ENCODE data around the gene VSTM4.

VSTM4 gene

GRCh38 chr10:49117376-49118070 lies 2.2 kb upstream of the VSTM4 start:
- Histone ChIP-seq H3K4me1 (ENCODE audit: control insufficient read depth in 1 of 2, insufficient read depth in 2 of 2, low read length in 2 of 2) (no peaks in the 10 kb centered on the region), H3K9ac (ENCODE audit: low read depth in 1 of 2, low read length in 2 of 2) (no peak overlapping the region), H3K27me3 (ENCODE audit: control insufficient read depth in 1 of 2, insufficient read depth in 2 of 2, low read length in 2 of 2) (peaks cover 9 to 22% of the 10 kb centered on the region in 2 donors), H3K36me3 (ENCODE audit: control insufficient read depth in 1 of 2, insufficient read depth in 2 of 2, low read length in 2 of 2) (no peaks in the 10 kb centered on the region), H3K4me3 (ENCODE audit: low read depth in 1 of 2, low read length in 2 of 2) (no peak overlapping the region), H3K9me3 (ENCODE audit: control insufficient read depth in 1 of 2, low read length in 2 of 2) (no peaks in the 10 kb centered on the region), H3K27ac (ENCODE audit: low read depth, low read length) (no peak overlapping the region)

DNA sequence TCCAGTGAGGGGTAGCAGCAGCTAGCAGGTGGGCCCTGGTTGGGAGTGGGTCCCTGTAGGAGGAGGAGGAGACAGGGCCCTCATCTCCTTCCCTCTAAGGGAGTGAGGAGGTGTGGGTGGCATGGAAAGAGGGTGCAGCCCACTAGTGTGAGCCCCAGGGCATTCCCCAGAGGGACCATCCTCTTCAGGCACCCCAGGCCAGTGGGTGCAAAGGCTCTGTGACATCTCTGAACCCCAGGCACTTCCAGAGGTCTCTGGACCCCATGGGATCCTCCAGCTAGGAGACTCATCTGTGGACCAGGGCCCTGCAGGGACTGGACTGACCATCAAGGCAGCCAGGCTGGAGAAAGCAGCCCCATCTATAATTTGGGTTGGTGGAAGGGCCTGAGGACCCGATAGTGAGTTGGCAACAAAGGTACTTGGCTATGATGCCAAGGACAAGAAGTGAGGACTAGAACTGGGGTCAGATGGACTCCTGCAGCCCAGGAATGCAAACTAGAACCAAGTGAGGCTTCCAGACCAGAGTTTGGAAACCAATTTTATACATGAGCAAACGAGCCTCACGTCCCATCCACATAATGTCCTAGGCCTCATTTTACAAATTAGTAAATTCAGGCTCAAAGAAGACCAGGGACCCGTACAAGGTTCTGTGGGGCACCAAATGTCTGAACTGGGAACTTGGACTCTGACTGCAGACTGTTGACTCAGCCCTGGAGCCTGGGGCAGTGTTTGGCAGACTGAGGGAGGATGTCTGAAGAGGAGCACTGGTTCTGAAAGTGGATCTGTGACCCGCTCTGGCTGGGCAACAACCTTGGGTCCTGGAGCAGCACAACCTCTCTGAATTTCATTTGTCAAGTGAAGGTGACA lies 1.4 kb upstream of the VSTM4 start:
- H3K27me3 ChIP-seq (ENCODE audit: control insufficient read depth in 1 of 2, insufficient read depth in 2 of 2, low read length in 2 of 2), result peaks cover 9 to 22% of the 10 kb centered on the region in 2 donors
- H3K9me3 ChIP-seq (ENCODE audit: control insufficient read depth in 1 of 2, low read length in 2 of 2), result no peaks in the 10 kb centered on the region
- H3K27ac ChIP-seq (ENCODE audit: low read depth, low read length), result no peak overlapping the region
- H3K4me1 ChIP-seq (ENCODE audit: control insufficient read depth in 1 of 2, insufficient read depth in 2 of 2, low read length in 2 of 2), result no peaks in the 10 kb centered on the region
- H3K9ac ChIP-seq (ENCODE audit: low read depth in 1 of 2, low read length in 2 of 2), result no peak overlapping the region
- no peaks in the 10 kb centered on the region for H3K36me3 ChIP-seq (ENCODE audit: control insufficient read depth in 1 of 2, insufficient read depth in 2 of 2, low read length in 2 of 2)
- no peak overlapping the region for H3K4me3 ChIP-seq (ENCODE audit: low read depth in 1 of 2, low read length in 2 of 2)

- peaks cover 0 to 4% of the 10 kb centered on the region in 2 donors for H3K4me1 ChIP-seq (ENCODE audit: control insufficient read depth in 1 of 2, insufficient read depth in 2 of 2, low read length in 2 of 2)
- H3K9ac ChIP-seq (ENCODE audit: low read depth in 1 of 2, low read length in 2 of 2), result no peak overlapping the region
- peaks cover 9 to 22% of the 10 kb centered on the region in 2 donors for H3K27me3 ChIP-seq (ENCODE audit: control insufficient read depth in 1 of 2, insufficient read depth in 2 of 2, low read length in 2 of 2)
- H3K4me3 ChIP-seq (ENCODE audit: low read depth in 1 of 2, low read length in 2 of 2), result no peak overlapping the region
- no peak overlapping the region for H3K27ac ChIP-seq (ENCODE audit: low read depth, low read length)
- no peaks in the 10 kb centered on the region for H3K36me3 ChIP-seq (ENCODE audit: control insufficient read depth in 1 of 2, insufficient read depth in 2 of 2, low read length in 2 of 2)
- H3K9me3 ChIP-seq (ENCODE audit: control insufficient read depth in 1 of 2, low read length in 2 of 2), result no peaks in the 10 kb centered on the region
Measured at GRCh38 chr10:49115796-49116508, 630 bp upstream of the VSTM4 start.

DNA sequence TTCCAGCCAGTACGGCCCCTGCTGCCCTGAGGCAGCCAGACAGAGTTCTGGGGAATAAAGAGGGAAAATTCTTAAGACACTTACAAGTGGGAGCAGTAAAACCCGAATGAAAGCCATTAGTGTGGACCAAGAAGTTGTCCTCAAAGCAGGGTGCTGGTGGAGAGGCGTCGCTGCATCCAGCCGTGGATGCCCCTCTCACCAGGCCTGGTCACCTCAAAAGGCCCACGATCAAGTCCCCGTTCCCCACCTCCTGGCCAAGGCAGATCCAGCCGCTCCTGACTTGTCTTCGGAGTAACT lies 656 bp downstream of the VSTM4 start:
- Histone ChIP-seq H3K9ac (ENCODE audit: low read depth in 1 of 2, low read length in 2 of 2) (no peak overlapping the region), H3K4me3 (ENCODE audit: low read depth in 1 of 2, low read length in 2 of 2) (peak overlapping the region; percentile 59 to 60), H3K27me3 (ENCODE audit: control insufficient read depth in 1 of 2, insufficient read depth in 2 of 2, low read length in 2 of 2) (peaks cover 5 to 22% of the 10 kb centered on the region in 2 donors), H3K9me3 (ENCODE audit: control insufficient read depth in 1 of 2, low read length in 2 of 2) (no peaks in the 10 kb centered on the region), H3K36me3 (ENCODE audit: control insufficient read depth in 1 of 2, insufficient read depth in 2 of 2, low read length in 2 of 2) (no peaks in the 10 kb centered on the region), H3K4me1 (ENCODE audit: control insufficient read depth in 1 of 2, insufficient read depth in 2 of 2, low read length in 2 of 2) (peaks cover 0 to 4% of the 10 kb centered on the region in 2 donors), H3K27ac (ENCODE audit: low read depth, low read length) (no peak overlapping the region)

- Histone ChIP-seq H3K4me3 (ENCODE audit: low read depth in 1 of 2, low read length in 2 of 2) (no peak overlapping the region), H3K27ac (ENCODE audit: low read depth, low read length) (no peak overlapping the region), H3K9ac (ENCODE audit: low read depth in 1 of 2, low read length in 2 of 2) (no peak overlapping the region), H3K9me3 (ENCODE audit: control insufficient read depth in 1 of 2, low read length in 2 of 2) (no peaks in the 10 kb centered on the region), H3K36me3 (ENCODE audit: control insufficient read depth in 1 of 2, insufficient read depth in 2 of 2, low read length in 2 of 2) (no peaks in the 10 kb centered on the region), H3K4me1 (ENCODE audit: control insufficient read depth in 1 of 2, insufficient read depth in 2 of 2, low read length in 2 of 2) (peaks cover 0 to 4% of the 10 kb centered on the region in 2 donors), H3K27me3 (ENCODE audit: control insufficient read depth in 1 of 2, insufficient read depth in 2 of 2, low read length in 2 of 2) (peaks cover 4 to 22% of the 10 kb centered on the region in 2 donors)
Measured at GRCh38 chr10:49113741-49114141, 1.6 kb downstream of the VSTM4 start.

DNA sequence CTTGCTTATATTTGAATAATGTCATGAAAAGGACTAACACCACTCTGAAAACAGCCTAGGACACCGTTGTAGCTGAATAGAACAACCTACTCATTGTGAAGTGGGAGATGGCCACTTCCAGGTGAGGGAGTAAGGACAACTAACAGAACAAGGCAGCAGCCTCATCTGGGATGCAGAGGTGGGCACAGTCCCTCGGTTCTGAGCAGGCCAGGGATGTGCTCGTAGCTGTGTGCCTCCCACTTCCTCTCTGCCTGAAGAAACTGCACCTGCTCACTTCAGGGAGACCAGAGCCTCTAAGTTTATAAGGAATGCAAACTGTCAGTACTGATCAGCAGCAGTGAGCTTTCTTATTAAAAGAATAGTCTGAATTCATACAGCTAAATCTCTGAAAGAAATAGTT lies 2.5 kb downstream of the VSTM4 start:
- Histone ChIP-seq H3K36me3 (ENCODE audit: control insufficient read depth in 1 of 2, insufficient read depth in 2 of 2, low read length in 2 of 2) (no peaks in the 10 kb centered on the region), H3K27me3 (ENCODE audit: control insufficient read depth in 1 of 2, insufficient read depth in 2 of 2, low read length in 2 of 2) (peaks cover 4 to 21% of the 10 kb centered on the region in 2 donors), H3K9me3 (ENCODE audit: control insufficient read depth in 1 of 2, low read length in 2 of 2) (no peaks in the 10 kb centered on the region), H3K9ac (ENCODE audit: low read depth in 1 of 2, low read length in 2 of 2) (no peak overlapping the region), H3K4me1 (ENCODE audit: control insufficient read depth in 1 of 2, insufficient read depth in 2 of 2, low read length in 2 of 2) (peaks cover 0 to 4% of the 10 kb centered on the region in 2 donors), H3K4me3 (ENCODE audit: low read depth in 1 of 2, low read length in 2 of 2) (no peak overlapping the region), H3K27ac (ENCODE audit: low read depth, low read length) (no peak overlapping the region)

DNA sequence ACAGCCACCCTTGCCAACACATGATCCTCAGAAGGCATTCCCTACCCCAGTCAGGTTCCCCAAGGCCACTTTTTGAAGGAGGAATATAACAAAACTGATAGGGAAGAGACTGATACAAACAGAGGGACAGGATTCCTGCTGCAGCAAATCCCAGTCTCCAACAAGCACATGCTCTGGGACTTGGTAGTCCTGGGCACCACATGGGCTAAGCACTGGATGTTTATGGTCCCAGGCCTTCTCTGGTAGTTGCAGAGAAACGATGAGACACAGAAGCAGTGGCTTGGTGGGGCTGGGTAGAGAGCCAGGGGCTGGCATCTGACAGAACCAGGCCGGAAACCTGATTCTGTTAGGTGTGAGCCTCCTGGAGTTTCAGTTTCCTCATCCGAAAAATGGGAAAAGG lies 3.2 kb downstream of the VSTM4 start:
- H3K4me3 ChIP-seq (ENCODE audit: low read depth in 1 of 2, low read length in 2 of 2), result no peak overlapping the region
- no peaks in the 10 kb centered on the region for H3K9me3 ChIP-seq (ENCODE audit: control insufficient read depth in 1 of 2, low read length in 2 of 2)
- H3K27me3 ChIP-seq (ENCODE audit: control insufficient read depth in 1 of 2, insufficient read depth in 2 of 2, low read length in 2 of 2), result peaks cover 4 to 16% of the 10 kb centered on the region in 2 donors
- no peak overlapping the region for H3K27ac ChIP-seq (ENCODE audit: low read depth, low read length)
- peaks cover 0 to 4% of the 10 kb centered on the region in 2 donors for H3K4me1 ChIP-seq (ENCODE audit: control insufficient read depth in 1 of 2, insufficient read depth in 2 of 2, low read length in 2 of 2)
- H3K36me3 ChIP-seq (ENCODE audit: control insufficient read depth in 1 of 2, insufficient read depth in 2 of 2, low read length in 2 of 2), result no peaks in the 10 kb centered on the region
- H3K9ac ChIP-seq (ENCODE audit: low read depth in 1 of 2, low read length in 2 of 2), result no peak overlapping the region

DNA sequence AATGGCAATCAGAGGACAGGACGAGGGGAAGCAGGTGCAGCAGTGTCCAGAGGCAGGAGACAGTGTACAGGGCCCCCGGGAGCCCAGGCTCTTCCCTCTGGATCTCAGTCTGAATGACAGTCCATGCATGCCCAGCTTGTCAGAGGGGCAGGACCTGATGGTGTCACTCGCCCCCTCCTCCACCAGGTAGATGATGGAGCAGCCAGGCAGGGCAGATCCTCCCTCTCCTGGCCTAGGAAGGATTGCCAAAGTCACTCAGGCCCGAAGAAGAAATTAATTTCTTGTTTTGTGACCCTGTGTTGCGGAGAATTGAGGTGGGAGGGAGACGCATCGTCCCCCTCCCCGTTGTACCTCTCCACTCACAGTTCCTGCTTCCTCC lies 4.0 kb downstream of the VSTM4 start:
- H3K4me1 ChIP-seq (ENCODE audit: control insufficient read depth in 1 of 2, insufficient read depth in 2 of 2, low read length in 2 of 2), result peaks cover 1 to 4% of the 10 kb centered on the region in 2 donors
- peaks cover 4 to 13% of the 10 kb centered on the region in 2 donors for H3K27me3 ChIP-seq (ENCODE audit: control insufficient read depth in 1 of 2, insufficient read depth in 2 of 2, low read length in 2 of 2)
- no peak overlapping the region for H3K9ac ChIP-seq (ENCODE audit: low read depth in 1 of 2, low read length in 2 of 2)
- H3K27ac ChIP-seq (ENCODE audit: low read depth, low read length), result no peak overlapping the region
- no peak overlapping the region for H3K4me3 ChIP-seq (ENCODE audit: low read depth in 1 of 2, low read length in 2 of 2)
- H3K9me3 ChIP-seq (ENCODE audit: control insufficient read depth in 1 of 2, low read length in 2 of 2), result no peaks in the 10 kb centered on the region
- no peaks in the 10 kb centered on the region for H3K36me3 ChIP-seq (ENCODE audit: control insufficient read depth in 1 of 2, insufficient read depth in 2 of 2, low read length in 2 of 2)

GRCh38 chr10:49110684-49111319 lies 4.5 kb downstream of the VSTM4 start:
- no peak overlapping the region for H3K9ac ChIP-seq (ENCODE audit: low read depth in 1 of 2, low read length in 2 of 2)
- no peak overlapping the region for H3K27ac ChIP-seq (ENCODE audit: low read depth, low read length)
- H3K36me3 ChIP-seq (ENCODE audit: control insufficient read depth in 1 of 2, insufficient read depth in 2 of 2, low read length in 2 of 2), result no peaks in the 10 kb centered on the region
- no peak overlapping the region for H3K4me3 ChIP-seq (ENCODE audit: low read depth in 1 of 2, low read length in 2 of 2)
- peaks cover 4 to 8% of the 10 kb centered on the region in 2 donors for H3K27me3 ChIP-seq (ENCODE audit: control insufficient read depth in 1 of 2, insufficient read depth in 2 of 2, low read length in 2 of 2)
- H3K4me1 ChIP-seq (ENCODE audit: control insufficient read depth in 1 of 2, insufficient read depth in 2 of 2, low read length in 2 of 2), result peaks cover 4% of the 10 kb centered on the region in 2 donors
- no peaks in the 10 kb centered on the region for H3K9me3 ChIP-seq (ENCODE audit: control insufficient read depth in 1 of 2, low read length in 2 of 2)
